HG03521 (cell line): ENCODE results near the gene SLK.

Experiments used
- ATAC-seq: cut with Tn5 transposase; IDR thresholded peaks from one replicate; pipeline ENCODE4 v1.9.1; 2021; ENCODE audit warnings: mild to moderate bottlenecking, moderate library complexity; ENCODE audit not compliant: unreplicated experiment

Gene SLK

GRCh38 chr10:104045151-104046089 is 78.5 kb downstream of the SLK start:
- ATAC-seq = no peak

- no peak for ATAC-seq
These were observed 79.7 kb downstream of the SLK start for GRCh38 chr10:104046651-104047050.

GRCh38 chr10:104049504-104050250 is 82.7 kb downstream of the SLK start:
- no peak for ATAC-seq

- no peak for ATAC-seq
These were observed 85.5 kb downstream of the SLK start for GRCh38 chr10:104052431-104052830.

GRCh38 chr10:104053201-104053600 is 86.3 kb downstream of the SLK start:
- ATAC-seq = no peak

- ATAC-seq = no peak
These were observed 87.5 kb downstream of the SLK start for GRCh38 chr10:104054430-104054829.

GRCh38 chr10:104056619-104057273 is 89.8 kb downstream of the SLK start:
- no peak for ATAC-seq

- ATAC-seq = no peak
These were observed 90.8 kb downstream of the SLK start for GRCh38 chr10:104057717-104058116.

GRCh38 chr10:104059364-104059763 is 92.4 kb downstream of the SLK start:
- ATAC-seq = no peak

- ATAC-seq = no peak
These were observed 94.3 kb downstream of the SLK start for GRCh38 chr10:104061196-104061595.

- ATAC-seq = no peak
These were observed 98.8 kb downstream of the SLK start for GRCh38 chr10:104065748-104066147.

- no peak for ATAC-seq
These were observed 100.0 kb downstream of the SLK start for GRCh38 chr10:104066945-104067344.

- no peak for ATAC-seq
These were observed 100.6 kb downstream of the SLK start for GRCh38 chr10:104067525-104067924.

- no peak for ATAC-seq
These were observed 102.7 kb downstream of the SLK start for GRCh38 chr10:104069613-104070012.

- ATAC-seq = no peak
These were observed 105.8 kb downstream of the SLK start for GRCh38 chr10:104072786-104073185.

GRCh38 chr10:104074505-104074904 is 107.6 kb downstream of the SLK start:
- no peak for ATAC-seq

- ATAC-seq = no peak
These were observed 109.8 kb downstream of the SLK start for GRCh38 chr10:104076743-104077160.

GRCh38 chr10:104077247-104077646 is 110.3 kb downstream of the SLK start:
- ATAC-seq = no peak

- ATAC-seq = no peak
These were observed 110.8 kb downstream of the SLK start for GRCh38 chr10:104077663-104078151.
